H1 (cell line): ENCODE data around the gene CDK4. TPM values are rescaled to one million over a fixed set of nuclear protein-coding genes. Genes with fewer than 3 reads are reported as not detected.

Source experiments
- CTCF ChIA-PET: fragments of 300-600 bp; sonication (Branson Sonifier 250); formaldehyde crosslinking; loops from one replicate; lab custom pipeline; 2021; ENCODE audit not compliant: partially characterized antibody; lab: Charles Lee
- POLR2A ChIA-PET: fragments of 300-600 bp; sonication (Branson Sonifier 250); formaldehyde crosslinking; loops from one replicate; lab custom pipeline; 2021; ENCODE audit warnings: inconsistent platforms; ENCODE audit not compliant: partially characterized antibody; lab: Charles Lee
- DNase-seq, 2 experiments: peaks; one replicate each; pipeline versions ENCODE4 v3.0.0 to v3.0.0-alpha.2; 2010 to 2022; ENCODE audit warnings: low spot score in 2 of 2, low read depth in 1 of 2, mixed read lengths in 1 of 2
- FAIRE-seq: peaks from 2 replicates; lab custom pipeline; 2011; peaks lifted over from hg19 to GRCh38; lab: Jason Lieb, UNC
- H2AFZ ChIP-seq: 2 replicates; pipeline ENCODE4 v1.8.1; 2012; ENCODE audit warnings: low read length, inconsistent platforms
- H2AK5ac ChIP-seq: 2 replicates; pipeline ENCODE4 v1.6.1; 2013; ENCODE audit warnings: low read depth, low read length
- H2BK120ac ChIP-seq: replicated peaks from 2 replicates; pipeline ENCODE3; 2013; ENCODE audit warnings: low read depth, low read length, inconsistent platforms
- H2BK12ac ChIP-seq: 2 replicates; pipeline ENCODE4 v1.6.1; 2013; ENCODE audit warnings: low read depth, low read length
- H2BK15ac ChIP-seq: 2 replicates; pipeline ENCODE4 v1.6.1; 2013; ENCODE audit warnings: low read length
- H2BK20ac ChIP-seq: 2 replicates; pipeline ENCODE4 v1.6.1; 2013; ENCODE audit warnings: low read length
- H2BK5ac ChIP-seq: 2 replicates; pipeline ENCODE4 v1.6.1; 2013; ENCODE audit warnings: low read depth, low read length
- H3K14ac ChIP-seq: 2 replicates; pipeline ENCODE4 v1.6.1; 2013; ENCODE audit warnings: inconsistent platforms; ENCODE audit not compliant: insufficient read length
- H3K18ac ChIP-seq: 2 replicates; pipeline ENCODE4 v1.6.1; 2013; ENCODE audit warnings: low read length; ENCODE audit errors: extremely low read depth
- H3K23ac ChIP-seq: 2 replicates; pipeline ENCODE4 v1.6.1; 2013; ENCODE audit warnings: inconsistent platforms; ENCODE audit not compliant: insufficient read length
- H3K23me2 ChIP-seq: 2 replicates; pipeline ENCODE4 v1.6.1; 2013; ENCODE audit warnings: low read depth, low read length
- H3K27ac ChIP-seq: 2 replicates; pipeline ENCODE4 v1.6.1; 2011; ENCODE audit warnings: low read depth, low read length, inconsistent platforms
- H3K27me3 ChIP-seq, 4 experiments: replicated peaks in 1 of 4; 1 replicate in 1 of 4; 2 replicates in 3 of 4; pipeline versions ENCODE4 v1.6.1 to v1.8.1; 2011 to 2013; ENCODE audit warnings: low read length in 3 of 4, mild to moderate bottlenecking in 3 of 4, inconsistent platforms in 2 of 4, mixed read lengths in 2 of 4, moderate library complexity in 1 of 4; ENCODE audit not compliant: control insufficient read depth in 3 of 4, insufficient read depth in 3 of 4; ENCODE audit errors: extremely low read depth in 1 of 4
- H3K36me3 ChIP-seq, 4 experiments: 2 replicates each; pipeline versions ENCODE4 v1.6.1 to v1.8.1; 2011 to 2013; ENCODE audit warnings: mild to moderate bottlenecking in 4 of 4, low read length in 3 of 4, moderate library complexity in 2 of 4, control low read depth in 1 of 4, inconsistent platforms in 1 of 4; ENCODE audit not compliant: insufficient read depth in 4 of 4, control insufficient read depth in 2 of 4
- H3K4ac ChIP-seq: replicated peaks from 2 replicates; pipeline ENCODE3; 2013; ENCODE audit warnings: low read length, low read depth, mixed read lengths, inconsistent platforms; ENCODE audit not compliant: insufficient read length
- H3K4me1 ChIP-seq, 4 experiments: replicated peaks in 1 of 4; 1 replicate in 1 of 4; 2 replicates in 3 of 4; pipeline versions ENCODE4 v1.6.1 to v1.8.1; 2011 to 2013; ENCODE audit warnings: low read length in 3 of 4, inconsistent platforms in 2 of 4, mixed read lengths in 1 of 4; ENCODE audit not compliant: insufficient read depth in 4 of 4, control insufficient read depth in 3 of 4
- H3K4me2 ChIP-seq, 2 experiments: 2 replicates each; pipeline versions ENCODE4 v1.6.1 to v1.8.1; 2011 to 2013; ENCODE audit warnings: low read depth in 2 of 2, low read length in 2 of 2, control low read depth in 1 of 2, inconsistent platforms in 1 of 2, mild to moderate bottlenecking in 1 of 2; ENCODE audit not compliant: insufficient read depth in 1 of 2
- H3K4me3 ChIP-seq, 4 experiments: fragments of 200-600, 300-600 bp in 1 of 4; sonication (generic), shearing (Covaris generic), sonication (Bioruptor Twin) in 1 of 4; 2 replicates each; pipeline versions ENCODE4 v1.5.1 to v1.8.1; 2011 to 2016; ENCODE audit warnings: low read length in 4 of 4, low read depth in 3 of 4, control low read depth in 2 of 4, inconsistent platforms in 2 of 4, mild to moderate bottlenecking in 2 of 4, mixed read lengths in 1 of 4, moderate library complexity in 1 of 4; ENCODE audit not compliant: insufficient read depth in 2 of 4; ENCODE audit errors: extremely low read depth in 1 of 4
- H3K56ac ChIP-seq: replicated peaks from 2 replicates; pipeline ENCODE3; 2013; ENCODE audit warnings: low read depth, mild to moderate bottlenecking, mixed read lengths, low read length, inconsistent platforms; ENCODE audit not compliant: insufficient read length
- H3K79me1 ChIP-seq: 2 replicates; pipeline ENCODE4 v1.6.1; 2013; ENCODE audit warnings: low read depth, low read length, control low read depth
- H3K79me2 ChIP-seq, 2 experiments: 2 replicates each; pipeline versions ENCODE4 v1.6.1 to v1.8.1; 2012 to 2013; ENCODE audit warnings: low read length in 2 of 2, mild to moderate bottlenecking in 2 of 2, inconsistent platforms in 1 of 2; ENCODE audit not compliant: insufficient read depth in 2 of 2, control insufficient read depth in 1 of 2
- H3K9ac ChIP-seq, 4 experiments: replicated peaks in 1 of 4; 1 replicate in 1 of 4; 2 replicates in 3 of 4; pipeline versions ENCODE4 v1.6.1 to v1.8.1; 2011 to 2013; ENCODE audit warnings: low read depth in 3 of 4, low read length in 3 of 4, control low read depth in 2 of 4, mild to moderate bottlenecking in 2 of 4, moderate library complexity in 2 of 4, inconsistent platforms in 1 of 4; ENCODE audit errors: extremely low read depth in 1 of 4
- H3K9me3 ChIP-seq, 2 experiments: 2 replicates each; pipeline versions ENCODE4 v1.6.1 to v1.8.1; 2012 to 2013; ENCODE audit warnings: mild to moderate bottlenecking in 2 of 2, moderate library complexity in 2 of 2, control low read depth in 1 of 2, inconsistent platforms in 1 of 2, low read depth in 1 of 2, low read length in 1 of 2, mixed read lengths in 1 of 2; ENCODE audit not compliant: insufficient read depth in 2 of 2
- H4K20me1 ChIP-seq, 2 experiments: replicated peaks in 1 of 2; 2 replicates each; pipeline versions ENCODE3 to v1.8.1; 2011 to 2013; ENCODE audit warnings: inconsistent platforms in 2 of 2, low read length in 2 of 2, mild to moderate bottlenecking in 1 of 2; ENCODE audit not compliant: insufficient read depth in 2 of 2, control insufficient read depth in 1 of 2
- H4K5ac ChIP-seq: 2 replicates; pipeline ENCODE4 v1.6.1; 2013; ENCODE audit warnings: low read length, low read depth, mixed read lengths, inconsistent platforms; ENCODE audit not compliant: insufficient read length
- H4K8ac ChIP-seq: 2 replicates; pipeline ENCODE4 v1.8.0; 2013; ENCODE audit warnings: mild to moderate bottlenecking, moderate library complexity, low read length, inconsistent platforms; ENCODE audit not compliant: insufficient read depth; ENCODE audit errors: extremely low read depth
- H4K91ac ChIP-seq: replicated peaks from 2 replicates; pipeline ENCODE3; 2013; ENCODE audit warnings: low read length, mixed read lengths, inconsistent platforms; ENCODE audit not compliant: insufficient read length
- HDAC2 ChIP-seq, 2 experiments: fragments of 300-600 bp in 1 of 2; sonication (generic) in 1 of 2; IDR thresholded peaks; 2 replicates each; pipeline ENCODE4 v1.6.1; 2011 to 2012; ENCODE audit warnings: low read depth in 2 of 2, low read length in 2 of 2, mild to moderate bottlenecking in 2 of 2, moderate library complexity in 2 of 2, borderline replicate concordance in 1 of 2, inconsistent platforms in 1 of 2
- WGBS, 2 experiments: shearing (Covaris generic) in 1 of 2; methylation state at CpG; one replicate each; pipeline versions ENCODE4 v1.1.6 to v1.1.7; 2013 to 2015; ENCODE audit warnings: low lambda C conversion rate in 2 of 2, mixed read lengths in 2 of 2, inconsistent platforms in 1 of 2, low coverage in 1 of 2, missing lambda C conversion rate in 1 of 2; ENCODE audit not compliant: insufficient replicate concordance in 2 of 2, insufficient coverage in 1 of 2, insufficient read length in 1 of 2; ENCODE audit errors: extremely low coverage in 1 of 2, missing lambda C conversion rate in 1 of 2; 5-methylcytosine and 5-hydroxymethylcytosine counted together
- polyA plus RNA-seq, 7 experiments: library from polyadenylated mRNA; depleted of rRNA in 3 of 7; stranded (reverse) in 5 of 7; unstranded in 2 of 7; fragments of >200 nt in 5 of 7; fragments of 200-250 nt in 2 of 7; gene quantifications; 1 replicate in 5 of 7; 2 replicates in 1 of 7; 4 replicates in 1 of 7; pipeline versions ENCODE4 v1.2.1 to v1.2.3, GENCODE V29; 2011 to 2013; ENCODE audit warnings: missing spikeins in 2 of 7, mixed read lengths in 2 of 7
- total RNA-seq: library from RNA; stranded (reverse); fragmentation: NEBNext Ultra II Directional; extraction: Animal tissue kit (Norgen Biotek cat#: 25700); gene quantifications from 2 replicates; pipeline ENCODE4 v1.2.1, GENCODE V29; 2021

The CDK4 gene
- total and polyA plus RNA-seq, 2 of the 8 experiments (the other 6 are each of a cell fraction or from before 2014, with no cell fraction given): 174 to 368 TPM

- Histone ChIP-seq H3K9ac (no peak overlapping the region), H3K27me3 (peaks cover 0 to 4% (median 1%) of the 10 kb centered on the region in 4 experiments; a peak in 2 of 7 replicates), H3K79me1 (no peaks in the 10 kb centered on the region), H3K14ac (no peak overlapping the region), H2BK12ac (no peak overlapping the region), H4K20me1 (no peaks in the 10 kb centered on the region), H3K79me2 (no peaks in the 10 kb centered on the region), H2AFZ (no peak overlapping the region), H3K4ac (no peak overlapping the region), H3K27ac (no peak overlapping the region), H4K5ac (no peak overlapping the region), H3K18ac (no peak overlapping the region), H2BK120ac (no peak overlapping the region), H3K9me3 (no peaks in the 10 kb centered on the region), H3K36me3 (no peaks in the 10 kb centered on the region; a peak in 1 of 8 replicates), H2BK20ac (no peak overlapping the region), H3K56ac (no peak overlapping the region), H2BK15ac (no peak overlapping the region), H4K91ac (no peak overlapping the region), H3K4me1 (no peaks in the 10 kb centered on the region), H3K23me2 (peaks cover 7% of the 10 kb centered on the region; the same call in 1 of the 2 replicates), H4K8ac (no peak overlapping the region), H2AK5ac (no peak overlapping the region), H2BK5ac (no peak overlapping the region), H3K4me2 (no peak overlapping the region), H3K23ac (no peak overlapping the region), H3K4me3 (no peak overlapping the region)
- FAIRE-seq (no peak), DNase-seq (no peak)
- WGBS, 2 experiments: 83% methylated on average over 7 of the region's 7 CpGs; no CpG with 5 or more reads in 1 of the 2 experiments
- CTCF ChIA-PET: interaction anchor here (1.5 to 4.7 kb wide), 5 partner anchors 10 to 25 kb away, joined by 5 to 28 read pairs (median 14); partner anchors contain the start of gene CYP27B1
- POLR2A ChIA-PET: interaction anchor here (1.3 kb wide), 1 partner anchor 11 kb away, joined by 3 read pairs; the partner anchor contains the start of gene CYP27B1
- TF ChIP-seq HDAC2 (IDR thresholded peaks at IDR 0.05; ENCODE audit: borderline replicate concordance in 1 of 2, low read depth in 2 of 2, low read length in 2 of 2): no peak
Measured at GRCh38 chr12:57777367-57777766, 25.3 kb upstream of the CDK4 start.
